ES-I3 (cell line): ENCODE data around the gene DIDO1.

Source experiments
- H3K36me3 ChIP-seq: 2 replicates; pipeline ENCODE4 v1.6.1; 2013; ENCODE audit warnings: mild to moderate bottlenecking, low read length, control low read depth, moderate library complexity; ENCODE audit not compliant: insufficient read depth
- H3K4me1 ChIP-seq: 2 replicates; pipeline ENCODE4 v1.6.1; 2013; ENCODE audit warnings: mild to moderate bottlenecking, control low read depth, low read length; ENCODE audit not compliant: insufficient read depth
- H3K9ac ChIP-seq: 2 replicates; pipeline ENCODE4 v1.6.1; 2013; ENCODE audit warnings: low read depth, mild to moderate bottlenecking, low read length, moderate library complexity
- H3K9me3 ChIP-seq: 2 replicates; pipeline ENCODE4 v1.6.1; 2013; ENCODE audit warnings: mild to moderate bottlenecking, low read length, moderate library complexity; ENCODE audit not compliant: control insufficient read depth, insufficient read depth

DIDO1 gene

GRCh38 chr20:62957136-62958117 is 31.1 kb upstream of the DIDO1 start:
- no peaks in the 10 kb centered on the region for H3K36me3 ChIP-seq
- no peaks in the 10 kb centered on the region for H3K9me3 ChIP-seq
- peaks cover 6% of the 10 kb centered on the region; the same call in 1 of the 2 replicates for H3K4me1 ChIP-seq
- H3K9ac ChIP-seq: no peak overlapping the region

GRCh38 chr20:62956387-62957135 is 30.3 kb upstream of the DIDO1 start:
- peaks cover 6% of the 10 kb centered on the region for H3K4me1 ChIP-seq
- no peaks in the 10 kb centered on the region for H3K9me3 ChIP-seq
- no peaks in the 10 kb centered on the region for H3K36me3 ChIP-seq
- no peak overlapping the region for H3K9ac ChIP-seq

GRCh38 chr20:62955519-62956386 is 29.4 kb upstream of the DIDO1 start:
- no peak overlapping the region for H3K9ac ChIP-seq
- no peaks in the 10 kb centered on the region for H3K9me3 ChIP-seq
- H3K4me1 ChIP-seq: peaks cover 9% of the 10 kb centered on the region
- no peaks in the 10 kb centered on the region for H3K36me3 ChIP-seq

- Histone ChIP-seq H3K4me1 (peaks cover 9% of the 10 kb centered on the region), H3K9ac (peak overlapping the region; percentile 65), H3K9me3 (no peaks in the 10 kb centered on the region), H3K36me3 (no peaks in the 10 kb centered on the region; the same call in 1 of the 2 replicates)
Observed at GRCh38 chr20:62953839-62954703, 27.8 kb upstream of the DIDO1 start.

- Histone ChIP-seq H3K4me1 (peaks cover 9% of the 10 kb centered on the region), H3K36me3 (no peaks in the 10 kb centered on the region; the same call in 1 of the 2 replicates), H3K9ac (peak overlapping the region; percentile 65), H3K9me3 (no peaks in the 10 kb centered on the region)
Observed at GRCh38 chr20:62952968-62953838, 26.9 kb upstream of the DIDO1 start.

- Histone ChIP-seq H3K9ac (peak within 1 kb of the TSS; percentile 65; the same call in 1 of the 2 replicates), H3K4me1 (peaks cover 9% of the 10 kb centered on the region), H3K9me3 (no peaks in the 10 kb centered on the region), H3K36me3 (no peaks in the 10 kb centered on the region; the same call in 1 of the 2 replicates)
Observed at GRCh38 chr20:62952373-62952967, 26.2 kb upstream of the DIDO1 start, which contains the start of gene SLC17A9. Gene SLC17A9 (plus strand): TSS chr20:62952709. CDS start chr20:62952831, 122 bp downstream.

GRCh38 chr20:62951896-62952372 is 25.6 kb upstream of the DIDO1 start:
- peaks cover under 1% of the 10 kb centered on the region for H3K36me3 ChIP-seq
- H3K4me1 ChIP-seq: peaks cover 9% of the 10 kb centered on the region
- H3K9me3 ChIP-seq: no peaks in the 10 kb centered on the region
- H3K9ac ChIP-seq: peak overlapping the region; percentile 59; the same call in 1 of the 2 replicates

GRCh38 chr20:62951143-62951895 is 25.0 kb upstream of the DIDO1 start:
- Histone ChIP-seq H3K9ac (no peak overlapping the region), H3K36me3 (peaks cover 6% of the 10 kb centered on the region), H3K4me1 (peaks cover 9% of the 10 kb centered on the region), H3K9me3 (no peaks in the 10 kb centered on the region)

- no peak overlapping the region for H3K9ac ChIP-seq
- H3K4me1 ChIP-seq: peaks cover 9% of the 10 kb centered on the region
- H3K36me3 ChIP-seq: peaks cover 11% of the 10 kb centered on the region
- no peaks in the 10 kb centered on the region for H3K9me3 ChIP-seq
Observed at GRCh38 chr20:62950741-62951140, 24.4 kb upstream of the DIDO1 start.

GRCh38 chr20:62949962-62950361 is 23.7 kb upstream of the DIDO1 start:
- no peaks in the 10 kb centered on the region for H3K9me3 ChIP-seq
- H3K4me1 ChIP-seq: peaks cover 9% of the 10 kb centered on the region
- peaks cover 17% of the 10 kb centered on the region for H3K36me3 ChIP-seq
- H3K9ac ChIP-seq: no peak overlapping the region

GRCh38 chr20:62949153-62949821 is 23.0 kb upstream of the DIDO1 start:
- Histone ChIP-seq H3K9ac (no peak overlapping the region), H3K36me3 (peaks cover 22% of the 10 kb centered on the region), H3K4me1 (peaks cover 4% of the 10 kb centered on the region), H3K9me3 (no peaks in the 10 kb centered on the region)
